Gastroesophageal sphincter (tissue), 3 donors: ENCODE measurements around the gene GPR143.

Source experiments
- CTCF ChIP-seq, 4 experiments: fragments of 200-600 bp in 2 of 4; fragments of 450-650 bp in 2 of 4; sonication (generic) in 1 of 4; IDR thresholded peaks; one replicate each; pipeline ENCODE4 v1.5.1; 2017 to 2019; ENCODE audit warnings: antibody characterized with exemption in 4 of 4, mild to moderate bottlenecking in 2 of 4, moderate library complexity in 2 of 4
- EP300 ChIP-seq: sonication (generic); formaldehyde crosslinking; IDR thresholded peaks from one replicate; pipeline ENCODE4 v1.6.1; 2017; ENCODE audit warnings: antibody characterized with exemption, mild to moderate bottlenecking
- POLR2A ChIP-seq, 2 donors: fragments of 450-650 bp; IDR thresholded peaks; one replicate each; pipeline ENCODE4 v1.6.1; 2017; ENCODE audit warnings: antibody characterized with exemption in 2 of 2, mild to moderate bottlenecking in 2 of 2, moderate library complexity in 1 of 2
- POLR2AphosphoS5 ChIP-seq: sonication (generic); formaldehyde crosslinking; IDR thresholded peaks from one replicate; pipeline ENCODE4 v1.6.1; 2017; ENCODE audit warnings: antibody characterized with exemption

DNA sequence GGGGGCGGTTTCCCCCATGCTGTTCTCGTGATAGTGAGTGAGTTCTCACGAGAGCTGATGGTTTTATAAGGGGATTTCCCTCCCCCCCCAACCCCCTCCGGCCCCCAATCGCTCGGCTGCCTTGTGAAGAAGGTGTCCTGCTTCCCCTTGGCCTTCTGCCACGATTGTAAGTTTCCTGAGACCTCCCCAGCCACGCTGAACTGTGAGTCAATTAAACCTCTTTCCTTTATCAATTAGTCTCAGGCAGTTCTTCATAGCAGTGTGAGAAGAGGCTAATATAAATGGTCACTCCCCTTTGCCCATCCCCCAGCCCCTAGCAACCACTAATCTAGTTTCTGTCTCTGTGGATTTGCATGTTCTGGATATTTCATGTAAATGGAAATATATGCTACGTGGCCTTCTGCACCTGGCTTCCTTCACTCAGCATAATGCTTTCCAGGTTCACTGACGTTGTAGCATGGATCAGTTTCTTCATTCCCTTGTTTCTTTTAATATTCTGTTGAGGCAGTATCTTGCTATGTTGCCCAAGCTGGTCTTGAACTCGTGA lies 16.4 kb downstream of the GPR143 start:
- TF ChIP-seq CTCF (IDR thresholded peaks at IDR 0.05) (no peak), EP300 (no peak), POLR2A (IDR thresholded peaks at IDR 0.05) (no peak), POLR2AphosphoS5 (no peak)
